Ovary (tissue), 9 donors: ENCODE measurements around the gene RNASE12. TPM values are rescaled to one million over a fixed set of nuclear protein-coding genes. Genes with fewer than 3 reads are reported as not detected.

ENCODE experiments used
- DNase-seq, 5 donors: peaks; one replicate each; pipeline ENCODE4 v3.0.0-alpha.2; 2019 to 2020
- H3K27ac ChIP-seq, 2 donors: fragments of 200-600 bp; one replicate each; pipeline versions ENCODE4 v1.5.1 to v1.8.0; 2019 to 2022
- H3K27me3 ChIP-seq: fragments of 200-600 bp; one replicate; pipeline ENCODE4 v1.8.0; 2022
- H3K36me3 ChIP-seq: fragments of 200-600 bp; sonication (generic); one replicate; pipeline ENCODE4 v1.5.1; 2019
- H3K4me1 ChIP-seq: one replicate; pipeline ENCODE4 v1.8.1; 2013; ENCODE audit warnings: mild to moderate bottlenecking, moderate library complexity; ENCODE audit not compliant: insufficient read depth
- H3K4me3 ChIP-seq: fragments of 200-600 bp; sonication (generic); one replicate; pipeline ENCODE4 v1.5.1; 2017
- H3K9me3 ChIP-seq, 2 donors: fragments of 200-600 bp in 1 of 2; sonication (generic) in 1 of 2; one replicate each; pipeline versions ENCODE4 v1.5.1 to v1.8.1; 2013 to 2019; ENCODE audit warnings: mild to moderate bottlenecking in 1 of 2, moderate library complexity in 1 of 2
- CTCF ChIP-seq, 3 donors: fragments of 450-650 bp in 2 of 3; fragments of 200-600 bp in 1 of 3; IDR thresholded peaks; one replicate each; pipeline versions ENCODE4 v1.5.1 to v1.8.0; 2016 to 2022; ENCODE audit warnings: antibody characterized with exemption in 3 of 3, mild to moderate bottlenecking in 1 of 3
- EP300 ChIP-seq: sonication (generic); formaldehyde crosslinking; IDR thresholded peaks from one replicate; pipeline ENCODE4 v1.6.1; 2017; ENCODE audit warnings: antibody characterized with exemption
- POLR2A ChIP-seq: fragments of 450-650 bp; IDR thresholded peaks from one replicate; pipeline ENCODE4 v1.6.1; 2017; ENCODE audit warnings: antibody characterized with exemption, mild to moderate bottlenecking, moderate library complexity
- WGBS, 3 donors: extraction: QIAGEN DNeasy Blood & Tissue Kit in 1 of 3; methylation state at CpG; one replicate each; pipeline versions ENCODE4 v1.1.5 to v1.1.7; 2013 to 2017; 5-methylcytosine and 5-hydroxymethylcytosine counted together
- intact Hi-C, 4 donors: fragments of 100-400 bp; cut with DNase I; formaldehyde crosslinking; loops; one replicate each; pipeline versions ENCODE4 v1.11.0 to v1.15.1; 2022 to 2023
- polyA plus RNA-seq, 2 donors: library from polyadenylated mRNA; stranded (reverse); fragments of 200-250 nt in 1 of 2; fragments of 350-450 nt in 1 of 2; fragmentation: Illumina TruSeq in 1 of 2; extraction: RNeasy Lipid Tissue Mini Kit (QIAGEN cat#74804) in 1 of 2; gene quantifications; one replicate each; pipeline ENCODE4 v1.2.3, GENCODE V29; 2013 to 2014
- total RNA-seq, 7 donors: library from RNA; depleted of rRNA in 2 of 7; stranded (reverse); fragments of >200 nt in 2 of 7; fragmentation: NEBNext Ultra II Directional in 3 of 7; extraction: Animal tissue kit (Norgen Biotek cat#: 25700) in 3 of 7; gene quantifications; one replicate each; pipeline versions ENCODE4 v1.1.0 to v1.2.4, GENCODE V29; 2016 to 2023
- donor health status: DM: no; HTN: no; CAD: no; lungs with moderate emphysema.
- donor health status: DM: no; HTN: no; CAD: no.
- donor health status: Bipolar disorder and iron deficiency.
- donor health status: DM: yes; HTN: yes; CAD: no.
- donor health status: DM: no; HTN: no; CAD: no.
- donor health status: DM: yes; HTN: yes; CAD: no.

RNASE12 gene
- total and polyA plus RNA-seq, 9 donors, result not detected

GRCh38 chr14:20557212-20557542, 34.0 kb downstream of the RNASE12 start:
- WGBS, 3 donors, result 31 to 41% (median 34%) methylated on average over 2 of the region's 2 CpGs
- TF ChIP-seq POLR2A (no peak), EP300 (no peak), CTCF (IDR thresholded peaks at IDR 0.05) (no peak)
- DNase-seq, result no peak
- no peaks in the 10 kb centered on the region for H3K27me3 ChIP-seq
- peaks cover 1% of the 10 kb centered on the region for H3K4me1 ChIP-seq
- no peak overlapping the region for H3K4me3 ChIP-seq
- no peak overlapping the region for H3K27ac ChIP-seq
- intact Hi-C loops, result no loop called here
- no peaks in the 10 kb centered on the region for H3K9me3 ChIP-seq
- H3K36me3 ChIP-seq, result no peaks in the 10 kb centered on the region

- intact Hi-C loops, result no loop called here
- no peaks in the 10 kb centered on the region for H3K27me3 ChIP-seq
- 47 to 57% (median 50%) methylated on average over 11 of the region's 11 CpGs for WGBS, 3 donors
- H3K27ac ChIP-seq, result no peak overlapping the region
- H3K9me3 ChIP-seq, result no peaks in the 10 kb centered on the region
- no peak for DNase-seq
- TF ChIP-seq CTCF (IDR thresholded peaks at IDR 0.05) (no peak), POLR2A (no peak), EP300 (no peak)
- H3K4me3 ChIP-seq, result no peak overlapping the region
- peaks cover 1% of the 10 kb centered on the region for H3K4me1 ChIP-seq
- H3K36me3 ChIP-seq, result no peaks in the 10 kb centered on the region
Observed at GRCh38 chr14:20556500-20557211, 34.5 kb downstream of the RNASE12 start.

GRCh38 chr14:20555845-20556244, 35.3 kb downstream of the RNASE12 start:
- WGBS, 3 donors, result 92 to 93% (median 92%) methylated on average over 3 of the region's 3 CpGs
- peaks cover 1% of the 10 kb centered on the region for H3K4me1 ChIP-seq
- H3K27me3 ChIP-seq, result no peaks in the 10 kb centered on the region
- TF ChIP-seq EP300, result no peak
- TF ChIP-seq CTCF (IDR thresholded peaks at IDR 0.05), result no peak
- no peak for TF ChIP-seq POLR2A
- intact Hi-C loops, result no loop called here
- H3K27ac ChIP-seq, result no peak overlapping the region
- no peaks in the 10 kb centered on the region for H3K36me3 ChIP-seq
- no peaks in the 10 kb centered on the region for H3K9me3 ChIP-seq
- no peak overlapping the region for H3K4me3 ChIP-seq
- DNase-seq, result no peak

- TF ChIP-seq POLR2A, result no peak
- TF ChIP-seq CTCF (IDR thresholded peaks at IDR 0.05), result no peak
- no peak for TF ChIP-seq EP300
- H3K4me3 ChIP-seq, result no peak overlapping the region
- intact Hi-C loops, result no loop called here
Observed at GRCh38 chr14:20553024-20553423, 38.2 kb downstream of the RNASE12 start.

More at GRCh38 chr14:20553024-20553423, 38.2 kb downstream of the RNASE12 start:
- DNase-seq, result no peak
- H3K27ac ChIP-seq, result no peak overlapping the region
- no peaks in the 10 kb centered on the region for H3K36me3 ChIP-seq
- H3K4me1 ChIP-seq, result no peaks in the 10 kb centered on the region
- no peaks in the 10 kb centered on the region for H3K9me3 ChIP-seq
- no peaks in the 10 kb centered on the region for H3K27me3 ChIP-seq
